Keratinocyte (primary cell): ENCODE data around the gene CGRRF1. TPM values are rescaled to one million over a fixed set of nuclear protein-coding genes. Genes with fewer than 3 reads are reported as not detected.

Source experiments
- DNase-seq: peaks from one replicate; pipeline ENCODE4 v3.0.0-alpha.2; 2011; ENCODE audit warnings: low read depth, missing footprints, low spot score
- FAIRE-seq: peaks from 2 replicates; lab custom pipeline; 2011; peaks lifted over from hg19 to GRCh38; lab: Jason Lieb, UNC
- H2AFZ ChIP-seq: 2 replicates; pipeline ENCODE4 v1.6.0; 2012; ENCODE audit warnings: low read length, control low read depth, inconsistent platforms; ENCODE audit not compliant: control insufficient read depth
- H3K27ac ChIP-seq: 2 replicates; pipeline ENCODE4 v1.5.1; 2011; ENCODE audit warnings: low read length; ENCODE audit not compliant: control insufficient read depth, insufficient read depth
- H3K27me3 ChIP-seq: 3 replicates; pipeline ENCODE4 v1.6.0; 2011; ENCODE audit warnings: low read length; ENCODE audit not compliant: control insufficient read depth, insufficient read depth; ENCODE audit errors: extremely low read depth
- H3K36me3 ChIP-seq, 2 experiments: 2 replicates in 1 of 2; 3 replicates in 1 of 2; pipeline ENCODE4 v1.5.1; 2011; ENCODE audit warnings: low read length in 2 of 2, mild to moderate bottlenecking in 1 of 2; ENCODE audit not compliant: control insufficient read depth in 2 of 2, insufficient read depth in 2 of 2; ENCODE audit errors: extremely low read depth in 1 of 2
- H3K4me1 ChIP-seq: 3 replicates; pipeline ENCODE4 v1.5.1; 2011; ENCODE audit warnings: low read length; ENCODE audit not compliant: control insufficient read depth, insufficient read depth; ENCODE audit errors: extremely low read depth
- H3K4me2 ChIP-seq: 3 replicates; pipeline ENCODE4 v1.6.0; 2011; ENCODE audit warnings: low read depth, low read length; ENCODE audit not compliant: control insufficient read depth, insufficient read depth; ENCODE audit errors: extremely low read depth
- H3K4me3 ChIP-seq, 3 experiments: fragments of 200-600 bp in 1 of 3; sonication (generic) in 1 of 3; 2 replicates in 2 of 3; 3 replicates in 1 of 3; pipeline ENCODE4 v1.5.1; 2011 to 2016; ENCODE audit warnings: low read length in 3 of 3, mild to moderate bottlenecking in 3 of 3, control low read depth in 2 of 3, inconsistent platforms in 1 of 3, low read depth in 1 of 3, mixed read lengths in 1 of 3, mixed run types in 1 of 3, moderate library complexity in 1 of 3; ENCODE audit not compliant: control insufficient read depth in 2 of 3, insufficient read depth in 2 of 3; ENCODE audit errors: extremely low read depth in 1 of 3
- H3K79me2 ChIP-seq: 2 replicates; pipeline ENCODE4 v1.6.0; 2012; ENCODE audit warnings: low read length; ENCODE audit not compliant: control insufficient read depth, insufficient read depth
- H3K9ac ChIP-seq: 3 replicates; pipeline ENCODE4 v1.6.0; 2011; ENCODE audit warnings: low read length; ENCODE audit not compliant: control insufficient read depth, insufficient read depth; ENCODE audit errors: extremely low read depth
- H3K9me1 ChIP-seq: 3 replicates; pipeline ENCODE4 v1.6.0; 2011; ENCODE audit warnings: low read length; ENCODE audit not compliant: control insufficient read depth, insufficient read depth; ENCODE audit errors: extremely low read depth
- H3K9me3 ChIP-seq: 2 replicates; pipeline ENCODE4 v1.5.1; 2012; ENCODE audit warnings: low read depth, low read length; ENCODE audit not compliant: control insufficient read depth
- H4K20me1 ChIP-seq: 3 replicates; pipeline ENCODE4 v1.6.0; 2011; ENCODE audit warnings: low read length; ENCODE audit not compliant: control insufficient read depth, insufficient read depth; ENCODE audit errors: extremely low read depth
- EZH2 ChIP-seq: IDR thresholded peaks from one replicate; pipeline ENCODE4 v1.6.1; 2012; ENCODE audit warnings: inconsistent platforms, mild to moderate bottlenecking, low read length, moderate library complexity
- dilution Hi-C: fragments of 300-500 bp; cut with MboI; formaldehyde crosslinking; loops from one replicate; pipeline ENCODE4 v1.7.0; 2020; ENCODE audit warnings: low sequenced_read_pairs; ENCODE audit not compliant: extremely low pct_ligation_motif_present
- polyA plus RNA-seq, 5 experiments: library from polyadenylated mRNA; depleted of rRNA in 3 of 5; stranded (reverse) in 3 of 5; stranded (forward) in 1 of 5; unstranded in 1 of 5; fragments of >200 nt; gene quantifications; 1 replicate in 1 of 5; 2 replicates in 3 of 5; 3 replicates in 1 of 5; pipeline versions ENCODE4 v1.2.1 to v1.2.3, GENCODE V29; 2011 to 2012; ENCODE audit warnings: missing spikeins in 2 of 5, low read depth in 1 of 5, low replicate concordance in 1 of 5
- TF ChIP-seq, protein P1 (sequence below), 3 experiments: IDR thresholded peaks in 1 of 3; conservative IDR thresholded peaks in 1 of 3; optimal IDR thresholded peaks in 1 of 3; 2 replicates in 2 of 3; 3 replicates in 1 of 3; pipeline versions ENCODE3 to v1.5.1; 2011; ENCODE audit warnings: low read length in 3 of 3, mild to moderate bottlenecking in 3 of 3, moderate library complexity in 2 of 3, control low read depth in 1 of 3, inconsistent platforms in 1 of 3; ENCODE audit not compliant: insufficient read depth in 2 of 3; ENCODE audit errors: extremely low read depth in 1 of 3

The CGRRF1 gene
- polyA plus RNA-seq, 1 donor (not counting 4 experiments of a cell fraction or from before 2014, with no cell fraction given), result 19.5 TPM

DNA sequence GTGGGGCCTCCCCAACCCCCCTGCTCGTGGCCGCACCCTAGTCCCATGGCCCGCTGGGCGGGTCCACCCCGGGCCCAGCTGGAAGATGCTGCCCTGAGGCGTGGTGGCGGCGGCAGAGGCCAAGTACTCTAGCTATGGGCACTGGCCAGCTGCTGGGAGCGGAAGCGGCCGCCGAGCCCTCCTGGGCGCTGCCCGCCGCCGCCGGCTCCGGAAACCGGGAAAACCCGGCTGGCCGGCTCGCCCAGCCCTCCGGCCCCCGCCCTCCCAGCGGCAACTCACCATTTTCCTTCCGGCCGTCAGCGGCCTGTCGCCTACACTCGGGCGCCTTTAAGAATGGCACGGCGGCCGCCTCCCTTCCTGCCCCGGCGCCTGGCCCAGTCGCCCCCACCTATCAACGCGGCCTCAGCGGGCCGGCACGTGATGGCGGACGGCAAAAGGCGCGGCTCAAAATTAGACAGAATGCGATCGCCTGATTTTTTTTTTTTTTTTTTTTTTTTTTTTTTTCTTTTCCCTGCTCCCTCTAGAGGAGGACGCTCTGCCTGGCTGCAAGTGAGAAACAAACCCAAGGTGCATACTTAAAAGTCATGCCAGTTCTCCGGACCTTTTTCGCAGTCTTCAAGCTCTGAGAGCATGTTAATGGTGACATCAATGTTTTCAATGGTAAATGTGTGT is 20.9 kb upstream of the CGRRF1 start, which contains the start of gene GMFB:
TSS of gene GMFB (minus strand) at position 335 of the 672 bp plus-strand sequence. CDS start at position 282, 53 bp downstream.
- Histone ChIP-seq H3K4me1 (peaks cover 22% of the 10 kb centered on the region), H3K36me3 (no peaks in the 10 kb centered on the region), H4K20me1 (no peaks in the 10 kb centered on the region), H3K4me3 (peak within 1 kb of the TSS; percentile 65 to 97 (median 68)), H3K79me2 (peaks cover 43% of the 10 kb centered on the region), H3K27ac (peak within 1 kb of the TSS; percentile 94), H3K4me2 (peak within 1 kb of the TSS; percentile 95), H3K9me1 (no peaks in the 10 kb centered on the region), H3K9ac (peak within 1 kb of the TSS; percentile 97), H3K9me3 (no peaks in the 10 kb centered on the region), H2AFZ (peak within 1 kb of the TSS; percentile 82), H3K27me3 (no peaks in the 10 kb centered on the region)
- DNase-seq, result peak; percentile 52
- dilution Hi-C loops, result no loop called here
- TF ChIP-seq, protein P1, sequence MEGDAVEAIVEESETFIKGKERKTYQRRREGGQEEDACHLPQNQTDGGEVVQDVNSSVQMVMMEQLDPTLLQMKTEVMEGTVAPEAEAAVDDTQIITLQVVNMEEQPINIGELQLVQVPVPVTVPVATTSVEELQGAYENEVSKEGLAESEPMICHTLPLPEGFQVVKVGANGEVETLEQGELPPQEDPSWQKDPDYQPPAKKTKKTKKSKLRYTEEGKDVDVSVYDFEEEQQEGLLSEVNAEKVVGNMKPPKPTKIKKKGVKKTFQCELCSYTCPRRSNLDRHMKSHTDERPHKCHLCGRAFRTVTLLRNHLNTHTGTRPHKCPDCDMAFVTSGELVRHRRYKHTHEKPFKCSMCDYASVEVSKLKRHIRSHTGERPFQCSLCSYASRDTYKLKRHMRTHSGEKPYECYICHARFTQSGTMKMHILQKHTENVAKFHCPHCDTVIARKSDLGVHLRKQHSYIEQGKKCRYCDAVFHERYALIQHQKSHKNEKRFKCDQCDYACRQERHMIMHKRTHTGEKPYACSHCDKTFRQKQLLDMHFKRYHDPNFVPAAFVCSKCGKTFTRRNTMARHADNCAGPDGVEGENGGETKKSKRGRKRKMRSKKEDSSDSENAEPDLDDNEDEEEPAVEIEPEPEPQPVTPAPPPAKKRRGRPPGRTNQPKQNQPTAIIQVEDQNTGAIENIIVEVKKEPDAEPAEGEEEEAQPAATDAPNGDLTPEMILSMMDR (optimal IDR thresholded peaks at IDR 0.05 in 1 of 3, IDR thresholded peaks at IDR 0.05 in 1 of 3, conservative IDR thresholded peaks at IDR 0.05 in 1 of 3; ENCODE audit: extremely low read depth in 1 of 3, insufficient read depth in 2 of 3, low read length in 3 of 3), result peak; percentile 18 to 62 (median 39)
- TF ChIP-seq EZH2, result no peak
- no peak for FAIRE-seq

DNA sequence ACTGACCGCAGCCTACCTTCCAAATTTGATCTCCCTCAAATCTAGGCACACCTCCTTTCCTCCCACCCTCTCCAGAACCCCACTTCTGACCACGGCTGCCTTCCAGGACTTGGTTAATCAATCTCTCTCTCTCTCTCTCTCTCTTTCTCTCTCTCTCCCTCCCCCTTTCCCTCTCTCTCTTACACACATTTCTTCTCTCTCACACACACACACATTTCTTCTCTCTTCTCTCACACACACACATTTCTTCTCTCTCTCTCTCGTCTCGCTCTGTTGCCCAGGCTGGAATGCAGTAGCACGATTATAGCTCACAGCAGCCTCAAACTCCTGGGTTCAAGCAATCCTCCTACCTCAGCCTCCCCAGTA is 20.4 kb upstream of the CGRRF1 start:
- peaks cover 22% of the 10 kb centered on the region for H3K4me1 ChIP-seq
- no peak for FAIRE-seq
- DNase-seq, result no peak
- H4K20me1 ChIP-seq, result no peaks in the 10 kb centered on the region
- H3K9me3 ChIP-seq, result no peaks in the 10 kb centered on the region
- TF ChIP-seq, protein P1 (optimal IDR thresholded peaks at IDR 0.05 in 1 of 3, IDR thresholded peaks at IDR 0.05 in 1 of 3, conservative IDR thresholded peaks at IDR 0.05 in 1 of 3; ENCODE audit: extremely low read depth in 1 of 3, insufficient read depth in 2 of 3, low read length in 3 of 3), result no peak
- TF ChIP-seq EZH2, result no peak
- peak overlapping the region; percentile 97 for H3K9ac ChIP-seq
- no peaks in the 10 kb centered on the region for H3K9me1 ChIP-seq
- peaks cover 40% of the 10 kb centered on the region for H3K79me2 ChIP-seq
- no peaks in the 10 kb centered on the region for H3K36me3 ChIP-seq
- peak overlapping the region; percentile 50 for H3K27ac ChIP-seq
- no peaks in the 10 kb centered on the region for H3K27me3 ChIP-seq
- H2AFZ ChIP-seq, result peak overlapping the region; percentile 82
- dilution Hi-C loops, result no loop called here
- peak overlapping the region; percentile 46 to 68 (median 65) for H3K4me3 ChIP-seq
- H3K4me2 ChIP-seq, result peak overlapping the region; percentile 95
